HG02885 (cell line): ENCODE results near the gene LDB3.
A peak's percentile ranks its signal among the peaks of the same experiment; 100 is the strongest.

ENCODE experiments used
- ATAC-seq: cut with Tn5 transposase; IDR thresholded peaks from one replicate; pipeline ENCODE4 v1.9.1; 2021; ENCODE audit warnings: mild to moderate bottlenecking; ENCODE audit not compliant: unreplicated experiment, poor library complexity

Gene LDB3

GRCh38 chr10:86755740-86756510 is 87.6 kb downstream of the LDB3 start:
- ATAC-seq: peak; percentile 82

GRCh38 chr10:86756511-86757112 is 88.3 kb downstream of the LDB3 start, which contains the start of gene BMPR1A:
BMPR1A (plus strand) TSS chr10:86756619; CDS start chr10:86876019, 119,400 bp downstream.
- ATAC-seq: peak; percentile 35

GRCh38 chr10:86757113-86757972 is 89.0 kb downstream of the LDB3 start:
- peak; percentile 1 for ATAC-seq

GRCh38 chr10:86758189-86759072 is 90.1 kb downstream of the LDB3 start:
- no peak for ATAC-seq

- ATAC-seq: no peak
Measured at GRCh38 chr10:86759073-86759672, 90.9 kb downstream of the LDB3 start.

- ATAC-seq: no peak
Measured at GRCh38 chr10:86763404-86763803, 95.1 kb downstream of the LDB3 start.

- no peak for ATAC-seq
Measured at GRCh38 chr10:86765548-86765947, 97.2 kb downstream of the LDB3 start.

- no peak for ATAC-seq
Measured at GRCh38 chr10:86768412-86769062, 100.2 kb downstream of the LDB3 start.

- no peak for ATAC-seq
Measured at GRCh38 chr10:86769991-86770390, 101.7 kb downstream of the LDB3 start.

GRCh38 chr10:86770412-86770960 is 102.2 kb downstream of the LDB3 start:
- ATAC-seq: no peak

GRCh38 chr10:86773498-86773897 is 105.2 kb downstream of the LDB3 start:
- ATAC-seq: no peak

GRCh38 chr10:86775056-86775869 is 107.0 kb downstream of the LDB3 start:
- peak; percentile 86 for ATAC-seq

- ATAC-seq: no peak
Measured at GRCh38 chr10:86775870-86776180, 107.5 kb downstream of the LDB3 start.

GRCh38 chr10:86779220-86780017 is 111.1 kb downstream of the LDB3 start:
- ATAC-seq: no peak

GRCh38 chr10:86782701-86783418 is 114.5 kb downstream of the LDB3 start:
- peak; percentile 96 for ATAC-seq

- no peak for ATAC-seq
Measured at GRCh38 chr10:86785037-86785436, 116.7 kb downstream of the LDB3 start.
